Neuronal stem cell (in vitro differentiated cells): Measurements from ENCODE around the gene CNNM2.
"Not testable (repeated sequence)": the region's sequence is repeated elsewhere in the genome, so short reads cannot be mapped to it uniquely, and the experiment has no call there.

Experiments used
- DNase-seq: peaks from one replicate; pipeline ENCODE4 v3.0.0-alpha.2; 2013; ENCODE audit warnings: low spot score
- H2AFZ ChIP-seq: one replicate; pipeline ENCODE4 v1.6.1; 2013; ENCODE audit warnings: mild to moderate bottlenecking, low read length, inconsistent platforms
- H2AK5ac ChIP-seq: 2 replicates; pipeline ENCODE4 v1.6.1; 2013; ENCODE audit warnings: low read depth, mild to moderate bottlenecking, inconsistent platforms, low read length, moderate library complexity, mixed read lengths
- H2BK120ac ChIP-seq: 2 replicates; pipeline ENCODE4 v1.6.1; 2013; ENCODE audit warnings: low read depth, mild to moderate bottlenecking, inconsistent platforms, low read length, moderate library complexity, mixed read lengths
- H2BK12ac ChIP-seq: one replicate; pipeline ENCODE4 v1.6.1; 2013; ENCODE audit warnings: low read length, inconsistent platforms
- H2BK15ac ChIP-seq: 2 replicates; pipeline ENCODE4 v1.6.1; 2013; ENCODE audit warnings: mild to moderate bottlenecking, low read length, inconsistent platforms, mixed read lengths
- H2BK5ac ChIP-seq: one replicate; pipeline ENCODE4 v1.6.1; 2013; ENCODE audit warnings: inconsistent platforms, mild to moderate bottlenecking, low read length, moderate library complexity
- H3K14ac ChIP-seq: one replicate; pipeline ENCODE4 v1.6.1; 2013; ENCODE audit warnings: low read length, inconsistent platforms
- H3K18ac ChIP-seq: 2 replicates; pipeline ENCODE4 v1.6.1; 2013; ENCODE audit warnings: low read length, inconsistent platforms
- H3K23ac ChIP-seq: 2 replicates; pipeline ENCODE4 v1.6.1; 2013; ENCODE audit warnings: low read depth, mild to moderate bottlenecking, mixed read lengths, low read length, inconsistent platforms; ENCODE audit not compliant: poor library complexity
- H3K27ac ChIP-seq: replicated peaks from 3 replicates; pipeline ENCODE4 v1.5.1; 2013; ENCODE audit warnings: low read length, inconsistent platforms
- H3K27me3 ChIP-seq, 3 experiments: 2 replicates each; pipeline ENCODE4 v1.6.1; 2013; ENCODE audit warnings: low read length in 3 of 3, mild to moderate bottlenecking in 2 of 3, inconsistent platforms in 1 of 3, low read depth in 1 of 3, mixed read lengths in 1 of 3, moderate library complexity in 1 of 3; ENCODE audit not compliant: control insufficient read depth in 3 of 3, insufficient read depth in 3 of 3
- H3K36me3 ChIP-seq, 2 donors: replicated peaks in 1 of 2; 2 replicates each; pipeline ENCODE4 v1.6.1; 2013; ENCODE audit warnings: low read length in 2 of 2; ENCODE audit not compliant: control insufficient read depth in 2 of 2, insufficient read depth in 2 of 2
- H3K4ac ChIP-seq: 2 replicates; pipeline ENCODE4 v1.6.1; 2013; ENCODE audit warnings: inconsistent platforms, mild to moderate bottlenecking, low read length, moderate library complexity
- H3K4me1 ChIP-seq, 2 donors: 1 replicate in 1 of 2; 2 replicates in 1 of 2; pipeline ENCODE4 v1.6.1; 2013; ENCODE audit warnings: low read length in 2 of 2, low read depth in 1 of 2; ENCODE audit not compliant: control insufficient read depth in 2 of 2, insufficient read depth in 1 of 2
- H3K4me2 ChIP-seq: one replicate; pipeline ENCODE4 v1.6.1; 2013; ENCODE audit warnings: mild to moderate bottlenecking, low read length, inconsistent platforms; ENCODE audit not compliant: insufficient read depth, poor library complexity, severe bottlenecking
- H3K4me3 ChIP-seq, 2 donors: 2 replicates each; pipeline ENCODE4 v1.5.1; 2013; ENCODE audit warnings: low read length in 2 of 2, mild to moderate bottlenecking in 2 of 2, inconsistent platforms in 1 of 2, moderate library complexity in 1 of 2
- H3K79me1 ChIP-seq: one replicate; pipeline ENCODE4 v1.6.1; 2013; ENCODE audit warnings: low read depth, mild to moderate bottlenecking, inconsistent platforms, low read length, moderate library complexity
- H3K9ac ChIP-seq: one replicate; pipeline ENCODE4 v1.6.1; 2013; ENCODE audit warnings: mild to moderate bottlenecking, low read depth, low read length, inconsistent platforms; ENCODE audit not compliant: poor library complexity
- H3K9me3 ChIP-seq, 2 donors: replicated peaks in 1 of 2; 2 replicates each; pipeline versions ENCODE3 to v1.6.1; 2013; ENCODE audit warnings: low read length in 2 of 2, mild to moderate bottlenecking in 2 of 2, inconsistent platforms in 1 of 2, low read depth in 1 of 2, mixed read lengths in 1 of 2, moderate library complexity in 1 of 2; ENCODE audit not compliant: control insufficient read depth in 2 of 2, insufficient read depth in 1 of 2
- H4K8ac ChIP-seq: one replicate; pipeline ENCODE4 v1.6.1; 2013; ENCODE audit warnings: low read depth, mild to moderate bottlenecking, inconsistent platforms, low read length, moderate library complexity
- H4K91ac ChIP-seq: one replicate; pipeline ENCODE4 v1.6.1; 2013; ENCODE audit warnings: low read length, low read depth, mild to moderate bottlenecking, inconsistent platforms; ENCODE audit not compliant: poor library complexity
- WGBS, 2 donors: extraction: QIAGEN DNeasy Blood & Tissue Kit; methylation state at CpG; one replicate each; pipeline ENCODE4 v1.1.7; 2013; ENCODE audit warnings: missing lambda C conversion rate in 2 of 2, mixed read lengths in 1 of 2; ENCODE audit not compliant: insufficient read length in 2 of 2, insufficient replicate concordance in 1 of 2; ENCODE audit errors: extremely low coverage in 2 of 2; 5-methylcytosine and 5-hydroxymethylcytosine counted together

Gene CNNM2

GRCh38 chr10:102928442-102928841 is 10.3 kb downstream of the CNNM2 start:
- not testable (repeated sequence) for H3K27ac ChIP-seq, H3K14ac ChIP-seq, H3K9ac ChIP-seq, H3K4me2 ChIP-seq, H3K4me3 ChIP-seq, H2AFZ ChIP-seq, H2BK120ac ChIP-seq, H2BK12ac ChIP-seq, H4K91ac ChIP-seq, H2BK5ac ChIP-seq, DNase-seq, H3K27me3 ChIP-seq, H2BK15ac ChIP-seq, H3K18ac ChIP-seq, H3K4ac ChIP-seq, H3K4me1 ChIP-seq, H3K36me3 ChIP-seq, H4K8ac ChIP-seq, H2AK5ac ChIP-seq, H3K79me1 ChIP-seq, H3K23ac ChIP-seq
- H3K9me3 ChIP-seq, result peaks cover 0 to 11% of the 10 kb centered on the region in 2 donors
- no CpG with 5 or more reads among the region's 5 CpGs for WGBS, 2 donors

GRCh38 chr10:102930720-102931119 is 12.6 kb downstream of the CNNM2 start:
- no peak overlapping the region for H2BK120ac ChIP-seq
- no peak overlapping the region for H3K4ac ChIP-seq
- H3K79me1 ChIP-seq, result no peaks in the 10 kb centered on the region
- no peak overlapping the region for H3K23ac ChIP-seq
- no peak overlapping the region for H3K18ac ChIP-seq
- DNase-seq, result no peak
- H2BK15ac ChIP-seq, result no peak overlapping the region
- no peak overlapping the region for H3K9ac ChIP-seq
- no peak overlapping the region for H3K4me3 ChIP-seq
- H2AK5ac ChIP-seq, result no peak overlapping the region
- H3K4me2 ChIP-seq, result no peak overlapping the region
- H3K27me3 ChIP-seq, result no peaks in the 10 kb centered on the region
- H3K9me3 ChIP-seq, result peaks cover 0 to 11% of the 10 kb centered on the region in 2 donors
- H3K4me1 ChIP-seq, result no peaks in the 10 kb centered on the region
- H2BK12ac ChIP-seq, result no peak overlapping the region
- H3K36me3 ChIP-seq, result peaks cover 0 to 3% of the 10 kb centered on the region in 2 donors
- H4K8ac ChIP-seq, result no peak overlapping the region
- no peak overlapping the region for H2AFZ ChIP-seq
- no CpG with 5 or more reads among the region's 2 CpGs for WGBS, 2 donors
- H2BK5ac ChIP-seq, result no peak overlapping the region
- no peak overlapping the region for H3K14ac ChIP-seq
- H4K91ac ChIP-seq, result no peak overlapping the region
- no peak overlapping the region for H3K27ac ChIP-seq

- no CpG with 5 or more reads among the region's 5 CpGs for WGBS, 2 donors
- no peak for DNase-seq
- Histone ChIP-seq H3K4me2 (no peak overlapping the region), H3K4ac (no peak overlapping the region), H2BK12ac (no peak overlapping the region), H3K4me3 (no peak overlapping the region), H3K27me3 (no peaks in the 10 kb centered on the region), H3K18ac (no peak overlapping the region), H2AFZ (no peak overlapping the region), H2BK120ac (no peak overlapping the region), H2BK5ac (no peak overlapping the region), H3K23ac (no peak overlapping the region), H4K91ac (no peak overlapping the region), H3K14ac (no peak overlapping the region), H3K36me3 (peaks cover 0 to 3% of the 10 kb centered on the region in 2 donors), H2AK5ac (no peak overlapping the region), H2BK15ac (no peak overlapping the region), H3K4me1 (no peaks in the 10 kb centered on the region), H3K27ac (no peak overlapping the region), H3K79me1 (no peaks in the 10 kb centered on the region), H3K9me3 (peaks cover 0 to 11% of the 10 kb centered on the region in 2 donors), H4K8ac (no peak overlapping the region), H3K9ac (no peak overlapping the region)
Observed at GRCh38 chr10:102931643-102932042, 13.5 kb downstream of the CNNM2 start.

GRCh38 chr10:102935505-102935904 is 17.4 kb downstream of the CNNM2 start:
- Histone ChIP-seq H2BK5ac (no peak overlapping the region), H3K9me3 (peaks cover 0 to 8% of the 10 kb centered on the region in 2 donors), H2BK12ac (no peak overlapping the region), H4K8ac (no peak overlapping the region), H2BK120ac (no peak overlapping the region), H2AK5ac (no peak overlapping the region), H3K4me2 (no peak overlapping the region), H2BK15ac (no peak overlapping the region), H3K14ac (no peak overlapping the region), H3K4me3 (no peak overlapping the region), H3K36me3 (no peaks in the 10 kb centered on the region), H3K79me1 (no peaks in the 10 kb centered on the region), H3K18ac (no peak overlapping the region), H3K4ac (no peak overlapping the region), H3K23ac (no peak overlapping the region), H3K27ac (no peak overlapping the region), H3K4me1 (no peaks in the 10 kb centered on the region), H3K9ac (no peak overlapping the region), H2AFZ (no peak overlapping the region), H3K27me3 (no peaks in the 10 kb centered on the region), H4K91ac (no peak overlapping the region)
- WGBS, 2 donors, result no CpG with 5 or more reads among the region's 4 CpGs
- no peak for DNase-seq
